Thyroid gland (tissue), 4 donors: ENCODE measurements around the gene SLC41A2. TPM values are rescaled to one million over a fixed set of nuclear protein-coding genes. Genes with fewer than 3 reads are reported as not detected.

Source experiments
- DNase-seq, 2 donors: peaks; one replicate each; pipeline ENCODE4 v3.0.0-alpha.2; 2019
- H3K27ac ChIP-seq, 3 donors: fragments of 200-600 bp; sonication (generic); 1 replicate in 2 of 3; 2 replicates in 1 of 3; pipeline ENCODE4 v1.5.1; 2016 to 2019; ENCODE audit warnings: mild to moderate bottlenecking in 1 of 3, moderate library complexity in 1 of 3
- H3K27me3 ChIP-seq: fragments of 200-600 bp; sonication (generic); one replicate; pipeline ENCODE4 v1.5.1; 2019
- H3K36me3 ChIP-seq, 2 donors: fragments of 200-600 bp; sonication (generic); one replicate each; pipeline ENCODE4 v1.5.1; 2016 to 2019
- H3K4me1 ChIP-seq, 2 donors: fragments of 200-600 bp; sonication (generic); one replicate each; pipeline ENCODE4 v1.5.1; 2017 to 2019
- H3K4me3 ChIP-seq, 3 donors: fragments of 200-600 bp; sonication (generic); replicated peaks in 1 of 3; 1 replicate in 2 of 3; 2 replicates in 1 of 3; pipeline ENCODE4 v1.5.1; 2016; ENCODE audit warnings: mild to moderate bottlenecking in 1 of 3
- H3K9me3 ChIP-seq: fragments of 200-600 bp; sonication (generic); one replicate; pipeline ENCODE4 v1.5.1; 2017
- POLR2A ChIP-seq, 2 donors: fragments of 450-650 bp; IDR thresholded peaks; one replicate each; pipeline ENCODE4 v1.6.1; 2017; ENCODE audit warnings: antibody characterized with exemption in 2 of 2, mild to moderate bottlenecking in 2 of 2, moderate library complexity in 1 of 2
- WGBS, 2 donors: methylation state at CpG; one replicate each; pipeline ENCODE4 v1.1.5; 2017; 5-methylcytosine and 5-hydroxymethylcytosine counted together
- intact Hi-C: fragments of 100-400 bp; cut with DNase I; formaldehyde crosslinking; loops from one replicate; pipeline ENCODE4 v1.15.1; 2023
- total RNA-seq, 4 donors: library from RNA; depleted of rRNA; stranded (reverse); fragments of >200 nt; gene quantifications; one replicate each; pipeline ENCODE4 v1.2.3, GENCODE V29; 2016
- TF ChIP-seq, protein P1 (sequence below), 6 experiments: fragments of 200-600 bp in 3 of 6; fragments of 450-650 bp in 3 of 6; sonication (generic) in 3 of 6; IDR thresholded peaks; one replicate each; pipeline ENCODE4 v1.5.1; 2016 to 2019; ENCODE audit warnings: antibody characterized with exemption in 6 of 6, mild to moderate bottlenecking in 2 of 6, inconsistent platforms in 1 of 6, moderate library complexity in 1 of 6

Gene SLC41A2, protein sequence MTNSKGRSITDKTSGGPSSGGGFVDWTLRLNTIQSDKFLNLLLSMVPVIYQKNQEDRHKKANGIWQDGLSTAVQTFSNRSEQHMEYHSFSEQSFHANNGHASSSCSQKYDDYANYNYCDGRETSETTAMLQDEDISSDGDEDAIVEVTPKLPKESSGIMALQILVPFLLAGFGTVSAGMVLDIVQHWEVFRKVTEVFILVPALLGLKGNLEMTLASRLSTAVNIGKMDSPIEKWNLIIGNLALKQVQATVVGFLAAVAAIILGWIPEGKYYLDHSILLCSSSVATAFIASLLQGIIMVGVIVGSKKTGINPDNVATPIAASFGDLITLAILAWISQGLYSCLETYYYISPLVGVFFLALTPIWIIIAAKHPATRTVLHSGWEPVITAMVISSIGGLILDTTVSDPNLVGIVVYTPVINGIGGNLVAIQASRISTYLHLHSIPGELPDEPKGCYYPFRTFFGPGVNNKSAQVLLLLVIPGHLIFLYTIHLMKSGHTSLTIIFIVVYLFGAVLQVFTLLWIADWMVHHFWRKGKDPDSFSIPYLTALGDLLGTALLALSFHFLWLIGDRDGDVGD
- total RNA-seq, result 100 to 1,000 TPM in 1 of 4 donors, 10 to 100 TPM in 3; 75.1 to 142 (median 93.1) TPM

DNA sequence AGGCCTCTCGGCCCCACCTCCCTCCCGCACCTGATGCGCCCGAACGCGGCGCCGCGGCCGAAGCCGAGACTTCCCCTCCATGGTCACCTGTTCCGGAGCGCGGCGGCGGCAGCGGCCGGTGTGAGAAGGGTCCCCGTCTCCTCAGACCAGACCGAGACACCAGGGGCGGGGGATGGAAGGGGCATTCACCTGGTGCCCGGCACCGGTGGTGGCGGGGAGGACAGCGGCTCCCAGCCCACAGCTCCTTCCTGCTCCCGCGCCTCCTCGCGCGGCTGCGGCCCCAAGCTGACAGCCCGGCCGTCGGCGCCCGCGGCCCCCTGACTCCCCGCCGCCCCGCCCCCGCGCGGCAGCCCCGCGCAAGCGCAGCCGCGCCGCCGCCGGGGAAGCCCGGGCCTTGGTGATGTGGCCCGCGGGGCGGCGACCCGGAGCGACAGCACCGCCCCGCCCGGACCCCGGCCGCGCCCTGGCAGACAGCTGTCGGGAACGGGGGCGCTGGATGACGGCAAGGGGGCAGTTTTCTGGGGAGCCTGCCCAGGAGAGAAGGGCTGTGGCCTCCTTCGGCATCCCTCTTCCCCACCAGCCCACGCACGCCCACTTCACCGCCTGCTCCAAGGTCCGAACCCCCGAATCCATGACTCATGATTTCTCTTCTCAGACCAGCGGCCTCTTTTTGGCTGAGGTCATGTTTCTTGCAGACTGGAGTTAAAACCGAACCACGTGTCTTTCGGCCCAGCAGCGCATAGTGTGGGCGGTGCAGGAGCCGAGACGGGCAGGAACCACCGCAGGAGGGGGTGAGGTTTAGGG, at the start of gene SLC41A2:
SLC41A2 (minus strand) TSS at position 290 of the 804 bp plus-strand sequence. CDS start 29,763 bp downstream, outside the sequence.
- no peaks in the 10 kb centered on the region for H3K36me3 ChIP-seq
- intact Hi-C loops, result no loop called here
- H3K4me3 ChIP-seq, result peak within 1 kb of the TSS; percentile 51 to 69 (median 66)
- 0 to 1% methylated on average over 11 to 23 of the region's 83 CpGs for WGBS, 2 donors
- peaks cover 29 to 35% of the 10 kb centered on the region in 2 donors for H3K4me1 ChIP-seq
- peak within 1 kb of the TSS; percentile 69 to 87 (median 80) for H3K27ac ChIP-seq
- DNase-seq, result peak; percentile 88 to 92
- H3K27me3 ChIP-seq, result no peaks in the 10 kb centered on the region
- no peaks in the 10 kb centered on the region for H3K9me3 ChIP-seq
- TF ChIP-seq, protein P1, sequence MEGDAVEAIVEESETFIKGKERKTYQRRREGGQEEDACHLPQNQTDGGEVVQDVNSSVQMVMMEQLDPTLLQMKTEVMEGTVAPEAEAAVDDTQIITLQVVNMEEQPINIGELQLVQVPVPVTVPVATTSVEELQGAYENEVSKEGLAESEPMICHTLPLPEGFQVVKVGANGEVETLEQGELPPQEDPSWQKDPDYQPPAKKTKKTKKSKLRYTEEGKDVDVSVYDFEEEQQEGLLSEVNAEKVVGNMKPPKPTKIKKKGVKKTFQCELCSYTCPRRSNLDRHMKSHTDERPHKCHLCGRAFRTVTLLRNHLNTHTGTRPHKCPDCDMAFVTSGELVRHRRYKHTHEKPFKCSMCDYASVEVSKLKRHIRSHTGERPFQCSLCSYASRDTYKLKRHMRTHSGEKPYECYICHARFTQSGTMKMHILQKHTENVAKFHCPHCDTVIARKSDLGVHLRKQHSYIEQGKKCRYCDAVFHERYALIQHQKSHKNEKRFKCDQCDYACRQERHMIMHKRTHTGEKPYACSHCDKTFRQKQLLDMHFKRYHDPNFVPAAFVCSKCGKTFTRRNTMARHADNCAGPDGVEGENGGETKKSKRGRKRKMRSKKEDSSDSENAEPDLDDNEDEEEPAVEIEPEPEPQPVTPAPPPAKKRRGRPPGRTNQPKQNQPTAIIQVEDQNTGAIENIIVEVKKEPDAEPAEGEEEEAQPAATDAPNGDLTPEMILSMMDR (IDR thresholded peaks at IDR 0.05), result peak in 3 of 6 experiments; percentile 41 to 51 (median 49)
- peak in 1 of 2 donors; percentile 72 for TF ChIP-seq POLR2A (IDR thresholded peaks at IDR 0.05)

DNA sequence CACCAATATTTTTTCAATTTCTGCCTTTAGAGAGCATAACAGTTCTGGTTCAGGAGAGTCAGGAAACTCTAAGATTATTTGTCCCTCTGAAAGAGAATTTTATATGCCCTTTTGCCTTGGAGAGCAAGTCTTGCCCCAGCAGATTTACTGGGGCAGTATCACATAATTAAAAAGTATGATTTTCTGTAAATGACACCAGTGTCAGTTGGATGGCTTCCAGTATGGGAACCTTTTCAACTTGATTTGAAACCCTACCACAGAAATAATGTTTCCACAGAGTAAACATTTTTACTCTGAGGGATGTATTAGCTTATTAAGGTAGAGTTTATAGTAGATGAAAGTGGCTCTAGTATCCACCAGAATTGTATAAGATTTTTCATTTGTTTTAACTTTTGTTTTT, 43.4 kb upstream of the SLC41A2 start:
- intact Hi-C loops, result no loop called here
- TF ChIP-seq, protein P1 (IDR thresholded peaks at IDR 0.05), result no peak
- TF ChIP-seq POLR2A (IDR thresholded peaks at IDR 0.05), result no peak
- no peaks in the 10 kb centered on the region for H3K27me3 ChIP-seq
- H3K4me3 ChIP-seq, result no peak overlapping the region
- no peak for DNase-seq
- H3K36me3 ChIP-seq, result peaks cover 0 to 1% of the 10 kb centered on the region in 2 donors
- no peak overlapping the region for H3K27ac ChIP-seq
- H3K4me1 ChIP-seq, result peaks cover 40 to 43% of the 10 kb centered on the region in 2 donors
- no peaks in the 10 kb centered on the region for H3K9me3 ChIP-seq

DNA sequence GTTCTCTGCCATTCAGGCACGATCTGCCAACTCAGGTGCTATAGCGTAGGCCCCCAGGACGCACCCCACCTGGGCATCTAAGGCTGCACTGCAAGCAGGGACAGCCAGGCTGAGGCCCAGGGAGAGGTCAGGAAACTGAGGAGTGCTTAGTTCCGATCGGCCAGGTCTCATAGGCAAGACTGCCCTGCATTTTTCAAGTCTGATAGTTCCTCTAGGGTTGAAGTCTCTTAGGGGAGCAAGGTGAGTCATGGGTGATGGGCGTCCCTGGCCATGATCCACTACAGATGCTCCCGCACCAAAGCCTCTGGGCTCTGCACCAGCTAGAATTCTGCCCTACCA, 41.2 kb upstream of the SLC41A2 start:
- no peak overlapping the region for H3K4me3 ChIP-seq
- H3K9me3 ChIP-seq, result no peaks in the 10 kb centered on the region
- H3K4me1 ChIP-seq, result peaks cover 40 to 43% of the 10 kb centered on the region in 2 donors
- no peak for TF ChIP-seq POLR2A (IDR thresholded peaks at IDR 0.05)
- TF ChIP-seq, protein P1 (IDR thresholded peaks at IDR 0.05), result peak in 1 of 6 experiments; percentile 17
- intact Hi-C loops, result no loop called here
- H3K27me3 ChIP-seq, result no peaks in the 10 kb centered on the region
- H3K27ac ChIP-seq, result peak overlapping the region; percentile 46 to 77 (median 70)
- DNase-seq, result peak; percentile 81 to 83
- 33 to 54% methylated on average over 4 to 6 of the region's 7 CpGs for WGBS, 2 donors
- peaks cover 8 to 12% of the 10 kb centered on the region in 2 donors for H3K36me3 ChIP-seq

DNA sequence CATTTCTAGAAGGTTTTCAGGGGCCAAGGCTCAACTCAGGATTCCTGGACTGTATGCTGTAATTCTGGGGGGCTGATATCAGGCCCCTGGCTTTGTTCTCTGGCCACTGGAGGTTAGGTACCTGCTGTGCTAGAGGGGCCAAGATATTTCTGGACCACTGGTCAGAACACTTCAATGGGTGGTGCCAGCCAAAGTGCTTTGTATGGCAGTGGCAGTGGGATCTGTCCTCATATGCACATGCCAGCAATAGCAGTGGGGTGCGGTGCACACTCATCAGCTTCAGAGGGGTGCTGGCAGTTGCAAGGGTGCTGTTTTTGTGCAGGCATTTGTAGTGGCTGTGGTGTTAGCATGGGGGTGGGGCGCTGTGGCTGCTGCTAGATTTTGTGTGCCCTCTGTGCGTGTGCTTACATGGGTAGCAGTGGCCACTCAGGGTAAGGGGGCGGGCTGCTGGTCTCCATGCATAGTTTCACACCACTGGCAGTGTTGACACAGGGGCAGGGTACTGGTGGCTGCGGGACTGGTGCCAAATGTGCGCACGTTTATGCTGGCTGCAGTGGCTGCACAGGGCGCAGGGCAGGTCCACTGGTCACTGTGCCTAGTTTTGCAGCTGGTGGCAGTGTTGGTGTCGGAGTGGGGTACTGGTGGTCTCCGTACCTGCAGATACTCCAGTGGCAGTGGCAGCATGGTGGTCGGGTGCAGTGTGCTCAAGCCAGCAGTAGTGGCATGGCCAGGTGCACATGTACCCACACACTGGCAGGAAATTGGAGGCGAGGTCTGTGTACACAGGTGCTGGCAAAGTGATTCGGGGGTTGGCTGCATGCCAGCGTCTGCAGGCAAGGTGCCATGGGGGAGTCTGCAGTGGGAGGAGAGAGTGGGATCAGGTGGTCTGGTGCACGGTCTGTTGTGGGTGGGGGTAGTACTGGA, 40.6 kb upstream of the SLC41A2 start:
- DNase-seq, result peak; percentile 87 to 88
- Histone ChIP-seq H3K27me3 (no peaks in the 10 kb centered on the region), H3K4me3 (no peak overlapping the region), H3K9me3 (no peaks in the 10 kb centered on the region), H3K27ac (peak overlapping the region; percentile 28 to 77 (median 70)), H3K4me1 (peaks cover 34 to 39% of the 10 kb centered on the region in 2 donors), H3K36me3 (peaks cover 8 to 12% of the 10 kb centered on the region in 2 donors)
- 23 to 39% methylated on average over 10 of the region's 15 CpGs for WGBS, 2 donors
- intact Hi-C loops, result no loop called here
- no peak for TF ChIP-seq POLR2A (IDR thresholded peaks at IDR 0.05)
- TF ChIP-seq, protein P1 (IDR thresholded peaks at IDR 0.05), result peak in 1 of 6 experiments; percentile 43
